Measurements from ENCODE around the gene GNA15.

Gene GNA15

GRCh38 chr19:3107658-3108057, 28.2 kb upstream of the GNA15 start:
- in situ Hi-C loops (cut with MboI; ENCODE audit: low sequenced_read_pairs, unreplicated experiment), result loop anchor here (10.0 kb wide), 1 partner anchor 153 kb away; no protein-coding TSS in a partner anchor
- no peak for TF ChIP-seq CTCF (IDR thresholded peaks at IDR 0.05; ENCODE audit: borderline replicate concordance, control extremely low read depth, extremely low read depth, insufficient read depth, missing control alignments)
- no peak for DNase-seq (ENCODE audit: low spot score)

DNA sequence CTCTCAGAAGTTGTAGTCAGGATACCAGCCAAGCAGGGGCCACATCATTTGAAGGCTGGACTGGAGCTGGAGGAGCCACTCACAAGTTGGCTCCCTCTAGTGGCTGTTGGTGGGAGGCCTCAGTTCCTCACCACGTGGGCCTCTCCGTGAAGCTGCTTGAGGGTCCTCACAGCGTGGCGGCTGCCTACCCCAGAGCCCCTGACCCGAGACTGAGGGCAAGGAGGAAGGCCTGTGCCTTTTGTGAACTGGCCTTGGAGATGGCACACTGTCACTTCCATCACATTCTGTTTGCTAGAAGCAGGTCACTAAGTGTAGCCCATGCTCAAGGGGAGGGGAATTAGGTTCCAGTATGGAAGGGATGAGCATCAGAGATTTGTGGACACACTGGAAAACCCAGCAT, 27.1 kb upstream of the GNA15 start:
- peak; percentile 82 for DNase-seq (ENCODE audit: low spot score)
- in situ Hi-C loops (cut with MboI; ENCODE audit: low sequenced_read_pairs, unreplicated experiment), result loop anchor here (10.0 kb wide), 1 partner anchor 154 kb away; no protein-coding TSS in a partner anchor
- peak; percentile 88 for TF ChIP-seq CTCF (IDR thresholded peaks at IDR 0.05; ENCODE audit: borderline replicate concordance, control extremely low read depth, extremely low read depth, insufficient read depth, missing control alignments)

DNA sequence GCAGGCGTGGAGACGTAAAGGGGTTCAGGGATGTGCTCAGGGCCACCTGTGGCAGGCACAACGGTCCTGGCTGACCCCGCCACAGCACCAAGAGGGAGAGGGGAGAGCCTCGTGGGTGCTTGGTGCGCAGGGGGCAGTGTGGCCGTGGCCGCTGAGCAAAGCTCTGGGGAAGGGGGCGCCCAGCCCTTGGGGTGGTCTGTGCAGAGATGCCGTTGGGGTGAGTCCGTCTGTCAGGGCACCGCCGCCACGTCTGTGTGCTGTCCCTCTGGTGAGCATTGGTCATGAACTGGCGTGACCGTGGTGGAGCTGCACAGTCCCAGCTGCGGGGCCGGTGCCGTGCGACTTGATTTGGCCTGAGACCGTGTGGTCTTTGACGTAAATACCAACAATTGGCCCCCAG, 26.3 kb upstream of the GNA15 start:
- in situ Hi-C loops (cut with MboI; ENCODE audit: low sequenced_read_pairs, unreplicated experiment), result loop anchor here (10.0 kb wide), 1 partner anchor 155 kb away; no protein-coding TSS in a partner anchor
- no peak for TF ChIP-seq CTCF (IDR thresholded peaks at IDR 0.05; ENCODE audit: borderline replicate concordance, control extremely low read depth, extremely low read depth, insufficient read depth, missing control alignments)

GRCh38 chr19:3110126-3110825, 25.6 kb upstream of the GNA15 start:
- TF ChIP-seq CTCF (IDR thresholded peaks at IDR 0.05; ENCODE audit: borderline replicate concordance, control extremely low read depth, extremely low read depth, insufficient read depth, missing control alignments), result no peak
- in situ Hi-C loops (cut with MboI; ENCODE audit: low sequenced_read_pairs, unreplicated experiment), result no loop called here
- DNase-seq (ENCODE audit: low spot score), result no peak

More for the DNA sequence above, 26.3 kb upstream of the GNA15 start:
- DNase-seq (ENCODE audit: low spot score), result no peak

DNA sequence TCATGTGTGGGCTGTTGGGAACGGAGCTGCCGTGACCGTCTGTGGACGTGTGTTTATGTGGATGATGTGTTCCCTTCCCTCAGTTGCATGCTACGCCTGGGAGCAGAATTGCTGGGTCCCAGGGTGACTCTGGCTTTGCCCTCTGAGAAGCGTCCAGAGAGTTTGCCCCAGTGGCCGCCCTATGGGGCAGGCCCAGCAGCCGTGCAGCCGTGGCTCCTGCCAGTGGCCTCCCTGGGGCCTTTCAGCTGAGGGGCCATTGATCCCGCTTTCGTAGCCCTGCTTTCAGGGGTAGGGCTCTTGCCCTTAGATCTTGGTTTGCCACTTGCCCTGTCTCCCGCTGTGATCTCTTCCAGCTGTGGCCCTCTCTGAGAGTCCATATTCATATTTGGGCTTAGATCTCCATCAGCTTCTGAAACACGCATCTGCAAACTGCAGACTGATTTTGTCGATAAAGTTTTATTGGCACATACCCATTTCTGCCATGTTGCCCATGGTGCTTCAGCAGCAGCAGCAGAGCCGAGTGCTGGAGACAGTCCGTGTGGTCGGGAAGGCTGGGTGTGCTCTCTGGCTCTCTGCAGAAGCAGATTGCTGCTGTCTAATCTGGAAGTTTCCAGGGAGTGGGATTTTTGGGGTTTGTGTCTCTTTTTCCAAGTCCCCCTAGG, 24.1 kb upstream of the GNA15 start:
- no peak for TF ChIP-seq CTCF (IDR thresholded peaks at IDR 0.05; ENCODE audit: borderline replicate concordance, control extremely low read depth, extremely low read depth, insufficient read depth, missing control alignments)
- no peak for DNase-seq (ENCODE audit: low spot score)
- in situ Hi-C loops (cut with MboI; ENCODE audit: low sequenced_read_pairs, unreplicated experiment), result no loop called here

GRCh38 chr19:3112375-3113099, 23.3 kb upstream of the GNA15 start:
- DNase-seq (ENCODE audit: low spot score), result no peak
- in situ Hi-C loops (cut with MboI; ENCODE audit: low sequenced_read_pairs, unreplicated experiment), result no loop called here
- TF ChIP-seq CTCF (IDR thresholded peaks at IDR 0.05; ENCODE audit: borderline replicate concordance, control extremely low read depth, extremely low read depth, insufficient read depth, missing control alignments), result no peak
